DOHH2 (cell line): Measurements from ENCODE around the gene RNF169.

Experiments
- H3F3A ChIP-seq: fragments of 200-600 bp; sonication (generic), shearing (Covaris generic); 2 replicates; pipeline ENCODE4 v1.6.0; 2016; ENCODE audit warnings: antibody characterized with exemption, mild to moderate bottlenecking; ENCODE audit not compliant: control insufficient read depth, insufficient read depth
- H3K27ac ChIP-seq: fragments of 200-600 bp; sonication (generic); 2 replicates; pipeline ENCODE4 v1.5.1; 2014; ENCODE audit warnings: low read depth, mild to moderate bottlenecking, low read length, moderate library complexity
- H3K27me3 ChIP-seq: fragments of 200-600 bp; sonication (generic); 2 replicates; pipeline ENCODE4 v1.6.1; 2014; ENCODE audit warnings: mild to moderate bottlenecking, low read length, mixed read lengths; ENCODE audit not compliant: control insufficient read depth
- H3K36me3 ChIP-seq: fragments of 200-600 bp; sonication (generic); 2 replicates; pipeline ENCODE4 v1.6.1; 2014; ENCODE audit warnings: mild to moderate bottlenecking, low read length, moderate library complexity, mixed read lengths; ENCODE audit not compliant: control insufficient read depth
- H3K4me1 ChIP-seq: fragments of 200-600 bp; sonication (generic); 2 replicates; pipeline ENCODE4 v1.6.1; 2014; ENCODE audit warnings: mild to moderate bottlenecking, low read length, mixed read lengths; ENCODE audit not compliant: control insufficient read depth
- H3K4me2 ChIP-seq: fragments of 200-600 bp; sonication (generic); 2 replicates; pipeline ENCODE4 v1.6.0; 2014; ENCODE audit warnings: mild to moderate bottlenecking, low read length, moderate library complexity
- H3K4me3 ChIP-seq: fragments of 200-600 bp; sonication (generic); 2 replicates; pipeline ENCODE4 v1.5.1; 2014; ENCODE audit warnings: mild to moderate bottlenecking, low read length, mixed read lengths
- H3K79me2 ChIP-seq: fragments of 200-600 bp; sonication (generic); 2 replicates; pipeline ENCODE4 v1.6.1; 2014; ENCODE audit warnings: mild to moderate bottlenecking, low read length, mixed read lengths; ENCODE audit not compliant: control insufficient read depth
- H3K9me2 ChIP-seq: fragments of 200-600 bp; sonication (generic); replicated peaks from 2 replicates; pipeline ENCODE4 v1.6.1; 2014; ENCODE audit warnings: mild to moderate bottlenecking, low read length, mixed read lengths; ENCODE audit not compliant: control insufficient read depth
- H3K9me3 ChIP-seq: fragments of 200-600 bp; sonication (generic); 2 replicates; pipeline ENCODE4 v1.6.1; 2014; ENCODE audit warnings: antibody characterized with exemption, low read length, mixed read lengths; ENCODE audit not compliant: control insufficient read depth, insufficient read depth
- H4K20me1 ChIP-seq: fragments of 200-600 bp; sonication (generic); 2 replicates; pipeline ENCODE4 v1.6.0; 2014; ENCODE audit warnings: low read depth, mild to moderate bottlenecking, antibody characterized with exemption, low read length, moderate library complexity; ENCODE audit not compliant: control insufficient read depth, insufficient read depth
- CTCF ChIP-seq: fragments of 200-600 bp; sonication (generic); IDR thresholded peaks from one replicate; pipeline ENCODE4 v1.5.1; 2014; ENCODE audit warnings: antibody characterized with exemption, mild to moderate bottlenecking, low read depth, low read length; ENCODE audit not compliant: poor library complexity, severe bottlenecking
- EZH2phosphoT487 ChIP-seq: fragments of 200-600 bp; sonication (generic); IDR thresholded peaks from 2 replicates; pipeline ENCODE4 v1.6.1; 2017; ENCODE audit warnings: borderline replicate concordance, mild to moderate bottlenecking, antibody characterized with exemption, low read length, moderate library complexity, mixed read lengths

The RNF169 gene

GRCh38 chr11:74702383-74703007, 46.2 kb upstream of the RNF169 start:
- Histone ChIP-seq H3K4me2 (no peak overlapping the region), H3K4me1 (no peaks in the 10 kb centered on the region), H3F3A (no peaks in the 10 kb centered on the region), H3K27ac (no peak overlapping the region), H3K79me2 (no peaks in the 10 kb centered on the region), H3K4me3 (no peak overlapping the region), H3K36me3 (no peaks in the 10 kb centered on the region), H3K9me3 (no peaks in the 10 kb centered on the region), H3K9me2 (no peaks in the 10 kb centered on the region), H4K20me1 (no peaks in the 10 kb centered on the region), H3K27me3 (peaks cover 3% of the 10 kb centered on the region)
- TF ChIP-seq EZH2phosphoT487 (no peak), CTCF (peak; percentile 93)

GRCh38 chr11:74703211-74703610, 45.4 kb upstream of the RNF169 start:
- TF ChIP-seq EZH2phosphoT487 (no peak), CTCF (no peak)
- Histone ChIP-seq H3K4me2 (no peak overlapping the region), H3K9me3 (no peaks in the 10 kb centered on the region), H4K20me1 (no peaks in the 10 kb centered on the region), H3K27me3 (no peaks in the 10 kb centered on the region), H3K36me3 (no peaks in the 10 kb centered on the region), H3K4me3 (no peak overlapping the region), H3K27ac (no peak overlapping the region), H3K79me2 (no peaks in the 10 kb centered on the region), H3F3A (no peaks in the 10 kb centered on the region), H3K9me2 (no peaks in the 10 kb centered on the region), H3K4me1 (no peaks in the 10 kb centered on the region)

- H4K20me1 ChIP-seq, result no peaks in the 10 kb centered on the region
- H3K79me2 ChIP-seq, result no peaks in the 10 kb centered on the region
- no peaks in the 10 kb centered on the region for H3K27me3 ChIP-seq
- no peaks in the 10 kb centered on the region for H3K9me2 ChIP-seq
- H3K4me2 ChIP-seq, result no peak overlapping the region
- H3K4me3 ChIP-seq, result no peak overlapping the region
- H3K36me3 ChIP-seq, result no peaks in the 10 kb centered on the region
- TF ChIP-seq CTCF (no peak), EZH2phosphoT487 (no peak)
- no peaks in the 10 kb centered on the region for H3F3A ChIP-seq
- H3K4me1 ChIP-seq, result no peaks in the 10 kb centered on the region
- H3K9me3 ChIP-seq, result no peaks in the 10 kb centered on the region
- H3K27ac ChIP-seq, result no peak overlapping the region
Observed at GRCh38 chr11:74707182-74707581, 41.5 kb upstream of the RNF169 start.
